Stimulated activated CD4-positive, alpha-beta T cell treated with anti-CD3 and anti-CD28 coated beads, Interleukin-12 subunit alpha, Interleukin-12 subunit beta, amount 100 ng/mL, for 24 hours (primary cell): Measurements from ENCODE around the gene TNNI2.

Source experiments
- DNase-seq, 2 experiments: peaks; one replicate each; pipeline ENCODE4 v3.0.0-alpha.2; 2020; ENCODE audit warnings: low read depth in 2 of 2

The TNNI2 gene

DNA sequence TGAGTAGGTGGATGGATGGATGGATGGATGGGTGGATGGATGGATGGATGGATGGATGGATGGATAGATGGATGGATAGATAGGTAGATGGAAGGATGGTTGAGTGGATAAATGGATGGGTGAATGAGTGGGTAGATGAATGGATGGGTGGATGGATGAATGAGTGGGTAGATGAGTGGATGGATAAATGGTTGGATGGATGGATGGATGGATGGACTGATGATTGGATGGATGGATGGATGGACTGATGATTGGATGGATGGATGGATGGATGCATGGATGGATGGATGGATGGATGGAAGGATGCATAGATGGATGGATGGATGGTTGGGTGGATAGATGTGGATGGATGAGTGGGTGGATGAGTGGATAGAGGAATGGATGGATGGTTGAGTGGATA, 17.2 kb upstream of the TNNI2 start:
- DNase-seq = no peak

DNA sequence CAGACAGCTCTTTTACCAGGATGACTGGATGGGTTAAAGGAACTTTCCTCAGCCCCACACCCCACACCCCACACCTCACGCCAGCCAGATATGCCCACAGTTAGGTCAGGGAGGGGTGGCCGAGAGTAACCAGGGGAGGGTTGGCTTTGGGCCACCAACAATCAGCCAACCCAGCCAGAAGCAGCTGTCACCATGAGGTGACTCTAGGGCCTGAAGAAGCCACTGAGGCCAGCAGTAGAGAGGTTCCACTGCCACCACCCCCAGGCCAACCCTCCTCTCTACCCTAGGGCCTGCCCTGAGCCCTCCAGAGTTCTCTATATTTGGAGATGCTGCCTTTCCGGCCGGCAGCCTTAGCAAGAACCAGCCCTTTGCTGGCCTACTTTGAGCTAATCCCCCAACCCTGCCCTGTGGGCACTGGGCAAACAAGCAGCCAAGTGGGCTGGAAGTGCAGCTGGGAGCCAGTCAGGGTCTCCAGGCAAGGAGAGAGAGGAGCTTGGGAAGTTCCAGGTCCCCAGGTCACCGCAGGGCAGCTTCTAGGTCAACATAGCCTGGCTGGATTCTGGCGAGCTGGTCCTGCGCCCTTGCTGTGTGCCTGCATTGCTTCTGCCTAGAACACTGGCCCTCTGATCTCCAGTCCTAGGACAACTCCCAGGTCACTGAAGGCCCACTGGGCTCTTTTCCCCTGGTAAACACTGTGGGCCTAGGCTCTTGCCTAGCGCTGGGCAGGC, 16.0 kb upstream of the TNNI2 start:
- no peak for DNase-seq

DNA sequence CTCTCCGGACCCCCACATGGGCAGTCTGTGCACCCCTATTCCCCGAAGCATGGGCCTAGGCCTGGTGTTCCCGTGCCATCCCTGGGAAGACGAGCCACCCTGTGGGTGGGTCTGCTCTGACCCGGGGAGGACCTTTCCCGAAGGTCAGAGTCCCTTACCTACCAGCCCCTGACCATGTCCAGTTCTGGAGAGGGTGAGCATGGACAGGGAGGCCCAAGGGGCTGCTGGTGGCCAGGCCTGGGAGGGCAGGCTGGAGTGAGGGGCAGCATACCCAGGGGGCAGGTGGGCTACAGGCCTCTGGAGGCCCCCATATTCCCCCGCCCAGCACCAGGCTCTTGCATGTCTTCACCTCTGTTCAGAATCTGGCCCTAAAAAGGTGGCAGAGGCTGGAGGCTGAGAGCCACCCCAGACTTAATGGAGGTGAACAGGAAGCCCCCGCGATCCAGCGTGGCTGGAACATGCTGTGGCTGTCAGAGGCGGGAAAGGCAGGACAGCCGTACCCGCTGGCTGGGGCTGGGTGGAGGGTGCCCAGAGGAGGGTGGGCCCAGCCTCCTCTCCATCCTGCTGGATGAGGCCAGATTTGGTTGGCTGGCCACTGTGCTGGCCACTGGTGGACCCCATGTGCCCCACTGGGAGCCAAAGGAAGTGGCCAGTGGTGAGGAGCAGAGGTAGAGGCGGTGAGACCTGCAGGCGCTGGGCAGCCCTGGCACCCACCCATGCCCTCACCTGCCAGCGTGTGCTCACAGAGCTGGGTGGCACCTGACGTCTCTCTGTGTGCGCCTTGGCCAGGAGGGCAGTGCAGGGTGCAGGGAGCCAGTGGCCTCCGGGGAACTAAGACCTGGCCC, 15.2 kb upstream of the TNNI2 start:
- no peak for DNase-seq

DNA sequence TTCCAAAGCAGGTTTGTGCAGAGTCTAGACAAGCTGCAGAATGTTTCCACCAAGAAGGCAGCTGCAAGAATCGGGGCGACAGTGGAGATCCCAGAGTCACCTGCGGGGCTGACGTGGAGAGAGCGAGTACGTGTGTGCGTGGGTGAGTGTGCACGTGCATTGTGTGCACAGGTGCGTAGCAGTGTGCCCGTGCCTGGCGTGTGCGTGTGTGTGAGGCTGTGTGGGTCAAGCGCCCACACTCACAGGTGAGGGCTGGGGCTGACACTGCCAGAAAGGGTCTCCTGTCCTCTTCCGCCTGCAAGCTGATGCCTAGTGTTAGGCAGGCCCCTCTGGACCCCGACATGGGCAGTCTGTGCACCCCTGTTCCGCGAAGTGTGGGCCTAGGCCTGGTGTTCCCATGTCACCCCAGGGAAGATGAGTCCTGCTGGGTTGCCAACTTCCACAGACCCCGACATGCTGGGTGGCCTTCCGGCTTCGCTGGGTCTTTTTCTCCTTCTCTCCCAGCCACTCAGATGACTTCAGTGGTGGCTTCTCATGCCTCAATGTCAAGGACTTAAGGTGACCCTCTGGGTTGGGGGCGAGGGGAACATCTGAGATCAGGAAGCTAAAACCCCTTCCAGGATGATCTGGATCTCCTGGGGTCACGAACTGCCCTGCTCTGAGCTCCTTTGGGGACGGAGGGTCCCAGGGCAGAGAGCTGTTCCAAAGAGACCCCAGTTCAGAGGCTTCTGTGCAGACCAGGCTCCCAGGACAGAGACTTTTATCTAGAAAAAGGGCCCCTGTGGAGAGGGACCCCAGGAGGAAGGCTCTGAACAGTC, 14.4 kb upstream of the TNNI2 start:
- DNase-seq = no peak

DNA sequence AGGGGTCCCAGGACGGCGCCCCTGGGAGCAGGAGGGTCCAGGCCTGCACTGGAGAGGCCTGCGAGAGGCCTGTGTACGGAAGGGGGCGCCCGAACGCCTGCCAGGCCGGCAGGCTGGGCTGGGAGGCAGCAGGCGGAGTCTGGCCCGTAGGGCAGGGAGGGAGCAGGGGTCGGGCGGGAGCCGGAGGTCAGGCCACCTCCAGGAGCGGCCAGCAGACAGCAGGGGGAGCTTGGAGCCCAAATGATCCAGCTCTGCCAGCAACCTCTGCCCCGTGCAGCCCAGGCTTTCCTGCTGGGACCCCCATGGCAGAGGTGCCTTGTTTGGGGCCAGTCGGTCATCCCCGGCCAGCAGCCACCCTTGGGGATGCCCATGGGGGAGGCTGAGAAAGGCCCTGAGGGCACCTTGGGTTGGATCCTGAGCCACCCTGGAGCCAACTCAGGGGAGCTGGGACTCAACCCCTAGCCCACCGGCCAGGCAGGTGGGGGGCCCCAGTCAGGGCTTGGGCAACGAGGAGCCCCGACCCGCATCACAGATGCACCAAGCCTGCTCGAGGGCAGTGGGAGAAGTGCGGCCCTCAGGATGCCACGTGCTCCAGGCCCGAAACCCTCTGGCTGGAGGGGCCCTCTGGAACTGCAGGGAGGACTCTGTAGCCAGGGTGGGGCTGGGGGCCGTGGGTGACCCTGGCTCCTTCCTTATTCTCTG, 13.6 kb upstream of the TNNI2 start:
- DNase-seq = no peak

GRCh38 chr11:1825785-1826451, 12.9 kb upstream of the TNNI2 start:
- no peak for DNase-seq

- DNase-seq = no peak
Measured at GRCh38 chr11:1826552-1827094, 12.2 kb upstream of the TNNI2 start.

DNA sequence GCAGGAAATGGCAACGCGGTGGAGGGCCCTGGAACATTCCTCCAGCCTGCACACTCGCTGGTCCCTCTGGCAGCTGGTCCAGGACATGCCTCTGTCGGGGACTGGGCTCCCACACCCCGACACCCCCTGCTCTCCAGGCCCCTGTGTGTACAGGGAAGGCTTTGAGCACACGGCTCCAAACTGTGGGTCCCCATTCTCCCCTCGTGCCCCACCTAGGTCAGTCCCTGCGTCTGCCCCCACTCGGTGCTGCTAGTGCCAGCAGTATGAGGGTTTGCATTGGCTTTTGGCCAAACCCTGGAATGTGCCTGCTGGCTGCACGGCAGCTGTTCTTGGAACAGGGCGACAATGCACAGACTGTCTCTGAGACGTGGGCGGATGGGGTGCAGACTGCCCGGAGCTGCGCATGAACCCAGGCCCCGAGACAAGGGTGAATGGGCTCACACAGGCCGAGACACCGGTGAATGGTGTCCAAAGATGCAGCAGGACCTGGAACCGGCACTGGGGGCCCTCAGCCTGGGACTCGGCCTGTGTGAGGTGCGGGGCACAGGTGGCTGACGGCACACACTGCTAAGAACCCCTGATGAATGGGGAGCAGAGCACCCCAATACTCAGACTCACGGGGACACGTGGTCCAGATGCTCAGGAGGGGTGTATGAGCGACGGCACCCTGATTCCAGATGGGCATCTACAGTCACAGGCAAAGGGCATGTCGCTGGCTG, 11.5 kb upstream of the TNNI2 start:
- no peak for DNase-seq

GRCh38 chr11:1827931-1828330, 10.8 kb upstream of the TNNI2 start:
- no peak for DNase-seq

DNA sequence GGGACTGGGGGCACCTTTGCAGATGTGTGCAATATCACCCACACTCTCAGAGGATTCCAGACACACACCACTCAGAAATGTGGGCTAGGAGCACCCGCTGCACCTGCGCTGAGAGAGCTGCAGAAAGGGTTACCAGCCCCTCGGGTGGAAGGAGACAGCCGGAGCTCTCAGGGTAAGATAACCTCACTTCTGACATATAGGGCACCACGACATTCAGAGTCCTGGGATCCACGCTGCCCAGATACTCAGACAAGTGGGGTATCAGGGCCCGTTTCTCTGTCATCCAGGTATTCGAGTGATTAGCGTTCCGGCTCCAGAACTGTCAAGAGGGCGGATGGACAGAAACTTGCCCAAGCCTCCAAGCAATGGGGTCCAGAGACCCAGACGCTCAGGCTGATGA, 10.2 kb upstream of the TNNI2 start:
- DNase-seq = no peak

- no peak for DNase-seq
Measured at GRCh38 chr11:1829039-1829820, 9.6 kb upstream of the TNNI2 start.

DNA sequence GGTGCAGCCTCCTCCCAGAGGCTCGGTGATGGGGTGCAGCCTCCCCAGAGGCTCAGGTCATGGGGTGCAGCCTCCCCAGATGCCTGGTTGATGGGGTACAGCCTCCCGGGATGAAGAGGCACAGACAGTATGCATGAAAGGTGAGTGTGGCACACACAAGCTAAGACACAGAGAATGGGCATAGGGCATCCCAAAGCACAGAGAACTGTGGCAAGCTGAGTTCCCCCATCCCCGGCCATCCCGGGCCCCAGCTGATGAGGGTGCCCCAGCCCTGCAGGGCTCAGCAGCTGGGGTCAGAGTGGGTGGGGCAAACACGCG, 8.8 kb upstream of the TNNI2 start:
- no peak for DNase-seq

- no peak for DNase-seq
Measured at GRCh38 chr11:1830322-1831223, 8.2 kb upstream of the TNNI2 start.

- no peak for DNase-seq
Measured at GRCh38 chr11:1831338-1832210, 7.2 kb upstream of the TNNI2 start.

DNA sequence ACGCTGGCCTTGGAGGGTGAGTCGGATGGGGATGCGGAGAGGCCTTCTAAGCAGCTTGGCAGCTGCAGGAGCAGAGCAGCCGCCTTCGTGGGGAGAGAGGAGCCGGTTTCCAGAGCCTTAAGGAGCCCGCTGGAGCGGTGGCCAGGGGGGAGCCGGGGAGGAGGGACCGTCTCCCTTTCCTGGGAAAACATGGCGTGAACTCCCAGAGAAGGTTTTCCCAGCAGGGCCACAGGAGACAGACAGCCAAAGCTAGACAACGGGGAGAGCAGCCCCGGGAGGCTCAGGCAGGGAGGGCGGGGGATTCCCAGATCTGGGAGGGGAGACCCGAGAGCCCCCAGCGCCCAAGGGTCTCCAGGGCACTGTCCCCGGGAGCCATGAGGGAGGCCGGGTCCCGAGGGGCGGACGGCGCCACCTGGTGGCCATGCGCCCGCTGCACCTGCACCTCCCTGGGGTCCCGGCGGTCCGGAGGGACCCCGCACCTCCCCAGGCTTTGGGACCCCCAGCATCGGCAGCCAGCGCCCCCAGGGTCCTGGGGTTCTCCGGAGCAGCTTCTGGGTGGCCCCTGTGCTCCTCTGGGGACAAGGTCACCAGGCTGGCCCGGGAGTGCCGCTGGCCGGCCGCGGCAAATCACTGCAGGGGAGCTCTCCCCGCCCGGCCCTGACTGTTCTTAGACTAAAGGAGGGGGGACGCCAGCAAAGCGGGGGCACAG, 6.4 kb upstream of the TNNI2 start:
- DNase-seq = peak in 1 of 2 experiments; percentile 54

DNA sequence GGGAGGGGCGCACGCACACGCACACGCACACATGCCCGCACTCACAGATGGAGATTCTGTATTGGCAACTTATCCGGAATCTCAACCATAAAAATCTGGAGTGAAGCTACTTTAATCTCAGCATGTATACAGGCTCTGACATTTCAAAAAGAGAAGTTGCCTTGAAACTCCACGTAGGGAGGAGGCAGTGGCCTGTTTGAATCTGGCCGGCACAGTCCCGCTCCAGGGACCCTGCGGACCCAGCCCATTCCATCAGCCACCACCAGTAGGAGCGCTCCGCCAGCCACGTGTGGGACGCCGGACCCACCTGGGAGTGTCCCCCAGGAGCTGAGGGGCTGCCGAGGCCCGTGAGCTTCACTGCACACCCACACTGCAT, 5.9 kb upstream of the TNNI2 start:
- no peak for DNase-seq

GRCh38 chr11:1834062-1834610, 4.6 kb upstream of the TNNI2 start:
- no peak for DNase-seq
